Transverse colon (tissue), 3 donors: ENCODE data around the gene NPR3.

Experiments used
- CTCF ChIP-seq, 5 experiments: fragments of 200-600 bp in 3 of 5; fragments of 450-650 bp in 2 of 5; sonication (generic) in 3 of 5; IDR thresholded peaks; 1 replicate in 2 of 5; 2 replicates in 3 of 5; pipeline ENCODE4 v1.5.1; 2016 to 2017; ENCODE audit warnings: antibody characterized with exemption in 5 of 5, inconsistent platforms in 3 of 5, mild to moderate bottlenecking in 2 of 5, moderate library complexity in 1 of 5
- POLR2A ChIP-seq: fragments of 450-650 bp; IDR thresholded peaks from one replicate; pipeline ENCODE4 v1.6.1; 2016; ENCODE audit warnings: antibody characterized with exemption, mild to moderate bottlenecking, moderate library complexity

GRCh38 chr5:32767948-32768467 is 56.9 kb downstream of the NPR3 start:
- TF ChIP-seq POLR2A (no peak), CTCF (IDR thresholded peaks at IDR 0.05) (no peak)
